ENCODE measurements around the gene SAMD9L. TPM values are rescaled to one million over a fixed set of nuclear protein-coding genes. Genes with fewer than 3 reads are reported as not detected.

The SAMD9L gene
- total and polyA plus RNA-seq, 2 of the 4 experiments (the other 2 are of a cell fraction): 1.9 to 4.1 TPM

- Histone ChIP-seq H4K91ac (ENCODE audit: insufficient read depth, low read depth, low read length) (peak within 1 kb of the TSS; percentile 59), H2BK15ac (ENCODE audit: low read depth, low read length) (no peak within 1 kb of the TSS; the same call in 2 of the 3 replicates), H4K20me1 (ENCODE audit: insufficient read depth, low read length) (no peaks in the 10 kb centered on the region), H3K79me1 (ENCODE audit: low read depth in 1 of 2, low read length in 2 of 2) (peaks cover 5 to 9% of the 10 kb centered on the region in 2 experiments; a peak in 3 of 4 replicates), H3K27me3 (ENCODE audit: control insufficient read depth, insufficient read depth, low read length) (no peaks in the 10 kb centered on the region), H2BK120ac (ENCODE audit: low read depth, low read length) (peak within 1 kb of the TSS; percentile 42), H3K9me3 (ENCODE audit: control insufficient read depth, insufficient read depth, low read length) (no peaks in the 10 kb centered on the region), H3K56ac (ENCODE audit: extremely low read depth, insufficient read depth, low read length) (peak within 1 kb of the TSS; percentile 67; the same call in 1 of the 2 replicates), H2BK5ac (ENCODE audit: low read depth, low read length, poor library complexity, severe bottlenecking) (peak within 1 kb of the TSS; percentile 76), H2AK9ac (replicated peaks; ENCODE audit: low read depth, low read length, poor library complexity) (no peak within 1 kb of the TSS), H3K18ac (ENCODE audit: low read depth, low read length) (peak within 1 kb of the TSS; percentile 50; the same call in 1 of the 2 replicates), H4K5ac (ENCODE audit: low read depth, low read length) (peak within 1 kb of the TSS; percentile 91), H3K14ac (replicated peaks; ENCODE audit: low read depth, low read length) (peak within 1 kb of the TSS; percentile 60; the same call in 1 of the 2 replicates), H3K36me3 (ENCODE audit: control insufficient read depth, insufficient read depth, low read length) (no peaks in the 10 kb centered on the region), H2BK20ac (ENCODE audit: low read depth, low read length) (peak within 1 kb of the TSS; percentile 35; the same call in 1 of the 2 replicates), H3K9ac (ENCODE audit: low read depth, low read length) (peak within 1 kb of the TSS; percentile 50; the same call in 1 of the 2 replicates), H3K9me1 (ENCODE audit: insufficient read depth, low read length) (no peaks in the 10 kb centered on the region), H3K4me3 (ENCODE audit: insufficient read depth, low read depth, low read length) (peak within 1 kb of the TSS; percentile 68), H3K4me1 (ENCODE audit: control insufficient read depth, insufficient read depth, low read length) (peaks cover 7% of the 10 kb centered on the region), H2AK5ac (ENCODE audit: low read depth, low read length) (peak within 1 kb of the TSS; percentile 35; the same call in 1 of the 2 replicates), H3K23ac (ENCODE audit: low read depth, low read length) (no peak within 1 kb of the TSS; the same call in 1 of the 2 replicates), H3K4ac (ENCODE audit: low read depth, low read length) (peak within 1 kb of the TSS; percentile 45; the same call in 1 of the 2 replicates), H2AFZ (replicated peaks; ENCODE audit: low read length, poor library complexity) (peak within 1 kb of the TSS; percentile 61), H3K4me2 (ENCODE audit: low read depth, low read length) (peak within 1 kb of the TSS; percentile 96), H3K27ac (ENCODE audit: insufficient read depth, low read length) (peak within 1 kb of the TSS; percentile 22; the same call in 1 of the 2 replicates), H4K8ac (ENCODE audit: low read depth in 2 of 2, low read length in 2 of 2) (peak within 1 kb of the TSS; percentile 82 to 84)
- dilution Hi-C loops (cut with HindIII; ENCODE audit: low sequenced_read_pairs, unreplicated experiment): no loop called here
- ChIA-PET CTCF (interaction anchor here (1.6 kb wide), 1 partner anchor 26 kb away, joined by 3 read pairs; no protein-coding TSS in a partner anchor), POLR2A (ENCODE audit: unreplicated experiment) (interaction anchor here (0.6 to 1.0 kb wide), 2 partner anchors 28 to 57 kb away, joined by 3 to 7 read pairs; no protein-coding TSS in a partner anchor)
- DNase-seq (peak; percentile 77), ATAC-seq (ENCODE audit: low read depth) (peak; percentile 92)
- intact Hi-C loops (cut with micrococcal nuclease): no loop called here
- BruUV-seq (replicated peaks): no TSS peak
- WGBS, 2 experiments (ENCODE audit: extremely low coverage in 2 of 2, insufficient read length in 1 of 2): no CpG with 5 or more reads among the region's 4 CpGs
- in situ Hi-C loops (cut with MboI; ENCODE audit: low sequenced_read_pairs): no loop called here
- no peak for TF ChIP-seq USF2 (IDR thresholded peaks at IDR 0.05; ENCODE audit: low read depth, low read length)
- no peak for TF ChIP-seq NFE2L2 (IDR thresholded peaks at IDR 0.05; ENCODE audit: low read depth, low read length)
- TF ChIP-seq, protein P1, sequence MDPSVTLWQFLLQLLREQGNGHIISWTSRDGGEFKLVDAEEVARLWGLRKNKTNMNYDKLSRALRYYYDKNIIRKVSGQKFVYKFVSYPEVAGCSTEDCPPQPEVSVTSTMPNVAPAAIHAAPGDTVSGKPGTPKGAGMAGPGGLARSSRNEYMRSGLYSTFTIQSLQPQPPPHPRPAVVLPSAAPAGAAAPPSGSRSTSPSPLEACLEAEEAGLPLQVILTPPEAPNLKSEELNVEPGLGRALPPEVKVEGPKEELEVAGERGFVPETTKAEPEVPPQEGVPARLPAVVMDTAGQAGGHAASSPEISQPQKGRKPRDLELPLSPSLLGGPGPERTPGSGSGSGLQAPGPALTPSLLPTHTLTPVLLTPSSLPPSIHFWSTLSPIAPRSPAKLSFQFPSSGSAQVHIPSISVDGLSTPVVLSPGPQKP (IDR thresholded peaks at IDR 0.05; ENCODE audit: borderline replicate concordance, low read depth, low read length): no peak
- no peak for TF ChIP-seq RCOR1 (IDR thresholded peaks at IDR 0.05; ENCODE audit: insufficient replicate concordance, low read length)
- no peak for TF ChIP-seq MXI1 (IDR thresholded peaks at IDR 0.05; ENCODE audit: borderline replicate concordance, low read depth, low read length)
- no peak for TF ChIP-seq CHD1 (IDR thresholded peaks at IDR 0.05; ENCODE audit: low read depth, low read length)
- TF ChIP-seq CEBPB (IDR thresholded peaks at IDR 0.05; ENCODE audit: low read depth, low read length): no peak
- no peak for TF ChIP-seq POLR2A (IDR thresholded peaks at IDR 0.05; ENCODE audit: low read depth, low read length)
- TF ChIP-seq, protein P2, sequence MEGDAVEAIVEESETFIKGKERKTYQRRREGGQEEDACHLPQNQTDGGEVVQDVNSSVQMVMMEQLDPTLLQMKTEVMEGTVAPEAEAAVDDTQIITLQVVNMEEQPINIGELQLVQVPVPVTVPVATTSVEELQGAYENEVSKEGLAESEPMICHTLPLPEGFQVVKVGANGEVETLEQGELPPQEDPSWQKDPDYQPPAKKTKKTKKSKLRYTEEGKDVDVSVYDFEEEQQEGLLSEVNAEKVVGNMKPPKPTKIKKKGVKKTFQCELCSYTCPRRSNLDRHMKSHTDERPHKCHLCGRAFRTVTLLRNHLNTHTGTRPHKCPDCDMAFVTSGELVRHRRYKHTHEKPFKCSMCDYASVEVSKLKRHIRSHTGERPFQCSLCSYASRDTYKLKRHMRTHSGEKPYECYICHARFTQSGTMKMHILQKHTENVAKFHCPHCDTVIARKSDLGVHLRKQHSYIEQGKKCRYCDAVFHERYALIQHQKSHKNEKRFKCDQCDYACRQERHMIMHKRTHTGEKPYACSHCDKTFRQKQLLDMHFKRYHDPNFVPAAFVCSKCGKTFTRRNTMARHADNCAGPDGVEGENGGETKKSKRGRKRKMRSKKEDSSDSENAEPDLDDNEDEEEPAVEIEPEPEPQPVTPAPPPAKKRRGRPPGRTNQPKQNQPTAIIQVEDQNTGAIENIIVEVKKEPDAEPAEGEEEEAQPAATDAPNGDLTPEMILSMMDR (conservative IDR thresholded peaks at IDR 0.05; ENCODE audit: low read depth, low read length): no peak
- no peak for TF ChIP-seq BHLHE40 (IDR thresholded peaks at IDR 0.05; ENCODE audit: low read depth, low read length)
- TF ChIP-seq MAFK (IDR thresholded peaks at IDR 0.05; ENCODE audit: low read depth, low read length): no peak
- TF ChIP-seq RFX5 (IDR thresholded peaks at IDR 0.05; ENCODE audit: low read depth, low read length): no peak
- no peak for TF ChIP-seq SMC3 (IDR thresholded peaks at IDR 0.05; ENCODE audit: low read depth, low read length)
- no peak for TF ChIP-seq FOS (IDR thresholded peaks at IDR 0.05; ENCODE audit: low read depth, low read length)
Observed at GRCh38 chr7:93117852-93118530, 30.2 kb downstream of the SAMD9L start, which contains the start of gene SAMD9. SAMD9 (minus strand) TSS chr7:93117979; CDS start chr7:93106097, 11,882 bp downstream.

Measured in IMR-90 (cell line).